HepG2 (cell line): ENCODE results near the gene DCUN1D2. TPM values are rescaled to one million over a fixed set of nuclear protein-coding genes. Genes with fewer than 3 reads are reported as not detected.

Experiments
- ATAC-seq: fragments of 200-7000 bp; cut with Tn5 transposase; 3 replicates; pipeline ENCODE4 v1.9.1; 2020; ENCODE audit warnings: mild to moderate bottlenecking, moderate library complexity
- BruUV-seq: library from RNA; stranded (reverse); fragments of 400-500 nt; replicated peaks from 2 replicates; lab custom pipeline; 2021; lab: Mats Ljungman, UMichigan
- CTCF ChIA-PET: fragments of 300-600 bp; formaldehyde crosslinking; extraction: SDS; loops from one replicate; lab custom pipeline; 2021; ENCODE audit warnings: low total read pairs, inconsistent platforms, low intra/inter-chr PET ratio; lab: Yijun Ruan, JAX
- POLR2A ChIA-PET: fragments of 350-600 bp; sonication (Branson Sonifier 250); formaldehyde crosslinking; loops from one replicate; lab custom pipeline; 2020; ENCODE audit warnings: antibody characterized with exemption, inconsistent platforms; lab: Yijun Ruan, JAX
- DNase-seq: peaks from one replicate; pipeline ENCODE4 v3.0.0-alpha.2; 2015; ENCODE audit warnings: low spot score
- FAIRE-seq: peaks from 3 replicates; lab custom pipeline; 2011; peaks lifted over from hg19 to GRCh38; lab: Jason Lieb, UNC
- H2AFZ ChIP-seq: one replicate; pipeline ENCODE4 v1.6.1; 2011; ENCODE audit warnings: low read length, inconsistent platforms
- H3K27ac ChIP-seq: fragments of 300-600 bp; 3 replicates; pipeline ENCODE4 v1.8.0; 2011; ENCODE audit warnings: mixed run types, mild to moderate bottlenecking, mixed read lengths, low read length, inconsistent platforms; ENCODE audit not compliant: insufficient read depth; ENCODE audit errors: extremely low read length
- H3K27me3 ChIP-seq, 2 experiments: fragments of 200-600 bp in 1 of 2; 2 replicates in 1 of 2; 3 replicates in 1 of 2; pipeline versions ENCODE4 v1.6.0 to v1.8.0; 2011; ENCODE audit warnings: low read length in 2 of 2, mild to moderate bottlenecking in 2 of 2, moderate library complexity in 2 of 2, inconsistent platforms in 1 of 2; ENCODE audit not compliant: insufficient read depth in 2 of 2, control insufficient read depth in 1 of 2
- H3K36me3 ChIP-seq, 2 experiments: fragments of 200-600 bp in 1 of 2; replicated peaks in 1 of 2; 2 replicates in 1 of 2; 3 replicates in 1 of 2; pipeline versions ENCODE4 v1.5.1 to v1.8.0; 2011; ENCODE audit warnings: low read length in 2 of 2, inconsistent platforms in 1 of 2; ENCODE audit not compliant: insufficient read depth in 2 of 2, control insufficient read depth in 1 of 2
- H3K4me1 ChIP-seq: 2 replicates; pipeline ENCODE4 v1.5.1; 2012; ENCODE audit warnings: low read length, inconsistent platforms; ENCODE audit not compliant: insufficient read depth
- H3K4me2 ChIP-seq: 2 replicates; pipeline ENCODE4 v1.6.0; 2011; ENCODE audit warnings: low read depth, low read length, inconsistent platforms
- H3K4me3 ChIP-seq, 3 experiments: fragments of 200-600 bp in 1 of 3; sonication (generic), shearing (Covaris generic) in 1 of 3; replicated peaks in 1 of 3; 2 replicates each; pipeline ENCODE4 v1.5.1; 2011 to 2016; ENCODE audit warnings: low read length in 3 of 3, inconsistent platforms in 2 of 3, low read depth in 2 of 3, mild to moderate bottlenecking in 2 of 3, control low read depth in 1 of 3, mixed read lengths in 1 of 3; ENCODE audit not compliant: insufficient read depth in 1 of 3
- H3K79me2 ChIP-seq: one replicate; pipeline ENCODE4 v1.6.1; 2011; ENCODE audit warnings: low read length, inconsistent platforms; ENCODE audit not compliant: insufficient read depth
- H3K9ac ChIP-seq: 2 replicates; pipeline ENCODE4 v1.6.0; 2011; ENCODE audit warnings: mild to moderate bottlenecking, low read depth, low read length, inconsistent platforms; ENCODE audit not compliant: insufficient read depth
- H3K9me3 ChIP-seq: 2 replicates; pipeline ENCODE4 v1.5.1; 2012; ENCODE audit warnings: mild to moderate bottlenecking, low read length
- H4K20me1 ChIP-seq: 2 replicates; pipeline ENCODE4 v1.6.0; 2011; ENCODE audit warnings: inconsistent platforms, mild to moderate bottlenecking, low read length, moderate library complexity; ENCODE audit not compliant: insufficient read depth
- ATF1 ChIP-seq: IDR thresholded peaks from 2 replicates; pipeline ENCODE4 v1.6.1; 2016; ENCODE audit warnings: mild to moderate bottlenecking, control low read depth
- KDM4B ChIP-seq: sonication (generic); formaldehyde crosslinking; IDR thresholded peaks from 2 replicates; pipeline ENCODE4 v1.4.0; 2020; ENCODE audit warnings: missing genetic modification reagents
- KMT2B ChIP-seq: IDR thresholded peaks from 2 replicates; pipeline ENCODE4 v1.6.1; 2016; ENCODE audit warnings: missing genetic modification reagents, missing compliant biosample characterization
- MAFF ChIP-seq: IDR thresholded peaks from 2 replicates; pipeline ENCODE4 v1.6.1; 2011; ENCODE audit warnings: low read depth, low read length, improper control_type of control experiment
- MATR3 ChIP-seq: sonication (generic); formaldehyde crosslinking; IDR thresholded peaks from 2 replicates; pipeline ENCODE4 v1.4.0; 2020; ENCODE audit warnings: missing genetic modification reagents
- MEF2D ChIP-seq: sonication (generic); formaldehyde crosslinking; IDR thresholded peaks from 2 replicates; pipeline ENCODE4 v1.5.1; 2020; ENCODE audit warnings: mild to moderate bottlenecking, missing genetic modification reagents
- NR2C2 ChIP-seq: sonication (generic); formaldehyde crosslinking; IDR thresholded peaks from 2 replicates; pipeline ENCODE4 v1.4.0; 2020; ENCODE audit warnings: missing genetic modification reagents, mild to moderate bottlenecking, moderate library complexity, borderline replicate concordance
- NR2F1 ChIP-seq, 2 experiments: fragments of 450-650 bp in 1 of 2; formaldehyde crosslinking in 1 of 2; IDR thresholded peaks; 2 replicates each; pipeline versions ENCODE4 v1.5.0 to v1.6.1; 2016 to 2020; ENCODE audit warnings: mild to moderate bottlenecking in 1 of 2, missing compliant biosample characterization in 1 of 2, missing genetic modification reagents in 1 of 2, moderate library complexity in 1 of 2
- SNRNP70 ChIP-seq: fragments of 200-400 bp; formaldehyde crosslinking; IDR thresholded peaks from 2 replicates; pipeline ENCODE4 v1.6.1; 2017; ENCODE audit warnings: mild to moderate bottlenecking, low read depth, low read length, moderate library complexity
- TSC22D2 ChIP-seq: sonication (generic); formaldehyde crosslinking; IDR thresholded peaks from 2 replicates; pipeline ENCODE4 v1.5.1; 2020; ENCODE audit warnings: missing genetic modification reagents, mild to moderate bottlenecking, borderline replicate concordance
- ZBTB39 ChIP-seq: sonication (generic); formaldehyde crosslinking; IDR thresholded peaks from 2 replicates; pipeline ENCODE4 v1.5.0; 2020; ENCODE audit warnings: missing genetic modification reagents
- WGBS: methylation state at CpG from one replicate; pipeline ENCODE4 v1.1.6; 2017; ENCODE audit warnings: low lambda C conversion rate; 5-methylcytosine and 5-hydroxymethylcytosine counted together
- in situ Hi-C: cut with HindIII; loops from 2 replicates; pipeline ENCODE4 v1.10.0; 2017; ENCODE audit warnings: low pct_unique_long_range_greater_than_20kb; ENCODE audit not compliant: extremely low pct_ligation_motif_present
- intact Hi-C: fragments of 100-400 bp; cut with micrococcal nuclease; formaldehyde crosslinking; loops from one replicate; pipeline ENCODE4 v1.10.0; 2022; ENCODE audit not compliant: unreplicated experiment
- polyA plus RNA-seq, 8 experiments: library from polyadenylated mRNA; depleted of rRNA in 3 of 8; stranded (reverse) in 7 of 8; unstranded in 1 of 8; fragments of >200 nt; fragmentation: Illumina TruSeq in 4 of 8; extraction: Trizol in 4 of 8; gene quantifications; 2 replicates each; pipeline versions ENCODE4 v1.2.1 to v1.2.3, GENCODE V29; 2011 to 2016; ENCODE audit warnings: low read depth in 4 of 8, missing spikeins in 1 of 8, mixed read lengths in 1 of 8; ENCODE audit not compliant: insufficient read depth in 1 of 8
- total RNA-seq, 5 experiments: library from RNA; depleted of rRNA; stranded (reverse); fragments of >200 nt; fragmentation: Illumina TruSeq; extraction: Trizol; gene quantifications; 2 replicates each; pipeline ENCODE4 v1.2.3, GENCODE V29; 2016; ENCODE audit warnings: low read depth in 1 of 5
- TF ChIP-seq, protein P1 (sequence below): IDR thresholded peaks from 2 replicates; pipeline ENCODE4 v1.6.1; 2016; ENCODE audit warnings: low read depth, missing genetic modification reagents, missing compliant biosample characterization
- TF ChIP-seq, protein P2 (sequence below): IDR thresholded peaks from 2 replicates; pipeline ENCODE4 v1.4.0; 2020; ENCODE audit warnings: mild to moderate bottlenecking, missing genetic modification reagents

Gene DCUN1D2
- total and polyA plus RNA-seq, 2 of the 13 experiments (the other 11 are each of a cell fraction or from before 2014, with no cell fraction given): 9.1 to 9.6 TPM

GRCh38 chr13:113528101-113528812 lies 37.7 kb upstream of the DCUN1D2 start:
- ChIA-PET CTCF (no interaction called here), POLR2A (no interaction called here)
- TF ChIP-seq SNRNP70: no peak
- TF ChIP-seq TSC22D2 (CRISPR knock-in tag): no peak
- no peak for TF ChIP-seq NR2C2 (CRISPR knock-in tag)
- no peak for TF ChIP-seq MEF2D (CRISPR knock-in tag)
- no peak for TF ChIP-seq MATR3 (CRISPR knock-in tag)
- TF ChIP-seq, protein P1, sequence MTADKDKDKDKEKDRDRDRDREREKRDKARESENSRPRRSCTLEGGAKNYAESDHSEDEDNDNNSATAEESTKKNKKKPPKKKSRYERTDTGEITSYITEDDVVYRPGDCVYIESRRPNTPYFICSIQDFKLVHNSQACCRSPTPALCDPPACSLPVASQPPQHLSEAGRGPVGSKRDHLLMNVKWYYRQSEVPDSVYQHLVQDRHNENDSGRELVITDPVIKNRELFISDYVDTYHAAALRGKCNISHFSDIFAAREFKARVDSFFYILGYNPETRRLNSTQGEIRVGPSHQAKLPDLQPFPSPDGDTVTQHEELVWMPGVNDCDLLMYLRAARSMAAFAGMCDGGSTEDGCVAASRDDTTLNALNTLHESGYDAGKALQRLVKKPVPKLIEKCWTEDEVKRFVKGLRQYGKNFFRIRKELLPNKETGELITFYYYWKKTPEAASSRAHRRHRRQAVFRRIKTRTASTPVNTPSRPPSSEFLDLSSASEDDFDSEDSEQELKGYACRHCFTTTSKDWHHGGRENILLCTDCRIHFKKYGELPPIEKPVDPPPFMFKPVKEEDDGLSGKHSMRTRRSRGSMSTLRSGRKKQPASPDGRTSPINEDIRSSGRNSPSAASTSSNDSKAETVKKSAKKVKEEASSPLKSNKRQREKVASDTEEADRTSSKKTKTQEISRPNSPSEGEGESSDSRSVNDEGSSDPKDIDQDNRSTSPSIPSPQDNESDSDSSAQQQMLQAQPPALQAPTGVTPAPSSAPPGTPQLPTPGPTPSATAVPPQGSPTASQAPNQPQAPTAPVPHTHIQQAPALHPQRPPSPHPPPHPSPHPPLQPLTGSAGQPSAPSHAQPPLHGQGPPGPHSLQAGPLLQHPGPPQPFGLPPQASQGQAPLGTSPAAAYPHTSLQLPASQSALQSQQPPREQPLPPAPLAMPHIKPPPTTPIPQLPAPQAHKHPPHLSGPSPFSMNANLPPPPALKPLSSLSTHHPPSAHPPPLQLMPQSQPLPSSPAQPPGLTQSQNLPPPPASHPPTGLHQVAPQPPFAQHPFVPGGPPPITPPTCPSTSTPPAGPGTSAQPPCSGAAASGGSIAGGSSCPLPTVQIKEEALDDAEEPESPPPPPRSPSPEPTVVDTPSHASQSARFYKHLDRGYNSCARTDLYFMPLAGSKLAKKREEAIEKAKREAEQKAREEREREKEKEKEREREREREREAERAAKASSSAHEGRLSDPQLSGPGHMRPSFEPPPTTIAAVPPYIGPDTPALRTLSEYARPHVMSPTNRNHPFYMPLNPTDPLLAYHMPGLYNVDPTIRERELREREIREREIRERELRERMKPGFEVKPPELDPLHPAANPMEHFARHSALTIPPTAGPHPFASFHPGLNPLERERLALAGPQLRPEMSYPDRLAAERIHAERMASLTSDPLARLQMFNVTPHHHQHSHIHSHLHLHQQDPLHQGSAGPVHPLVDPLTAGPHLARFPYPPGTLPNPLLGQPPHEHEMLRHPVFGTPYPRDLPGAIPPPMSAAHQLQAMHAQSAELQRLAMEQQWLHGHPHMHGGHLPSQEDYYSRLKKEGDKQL: no peak
- TF ChIP-seq KMT2B: no peak
- no peak for TF ChIP-seq NR2F1 (CRISPR knock-in tag; IDR thresholded peaks at IDR 0.05)
- TF ChIP-seq ATF1 (CRISPR knock-in tag): no peak
- TF ChIP-seq, protein P2, sequence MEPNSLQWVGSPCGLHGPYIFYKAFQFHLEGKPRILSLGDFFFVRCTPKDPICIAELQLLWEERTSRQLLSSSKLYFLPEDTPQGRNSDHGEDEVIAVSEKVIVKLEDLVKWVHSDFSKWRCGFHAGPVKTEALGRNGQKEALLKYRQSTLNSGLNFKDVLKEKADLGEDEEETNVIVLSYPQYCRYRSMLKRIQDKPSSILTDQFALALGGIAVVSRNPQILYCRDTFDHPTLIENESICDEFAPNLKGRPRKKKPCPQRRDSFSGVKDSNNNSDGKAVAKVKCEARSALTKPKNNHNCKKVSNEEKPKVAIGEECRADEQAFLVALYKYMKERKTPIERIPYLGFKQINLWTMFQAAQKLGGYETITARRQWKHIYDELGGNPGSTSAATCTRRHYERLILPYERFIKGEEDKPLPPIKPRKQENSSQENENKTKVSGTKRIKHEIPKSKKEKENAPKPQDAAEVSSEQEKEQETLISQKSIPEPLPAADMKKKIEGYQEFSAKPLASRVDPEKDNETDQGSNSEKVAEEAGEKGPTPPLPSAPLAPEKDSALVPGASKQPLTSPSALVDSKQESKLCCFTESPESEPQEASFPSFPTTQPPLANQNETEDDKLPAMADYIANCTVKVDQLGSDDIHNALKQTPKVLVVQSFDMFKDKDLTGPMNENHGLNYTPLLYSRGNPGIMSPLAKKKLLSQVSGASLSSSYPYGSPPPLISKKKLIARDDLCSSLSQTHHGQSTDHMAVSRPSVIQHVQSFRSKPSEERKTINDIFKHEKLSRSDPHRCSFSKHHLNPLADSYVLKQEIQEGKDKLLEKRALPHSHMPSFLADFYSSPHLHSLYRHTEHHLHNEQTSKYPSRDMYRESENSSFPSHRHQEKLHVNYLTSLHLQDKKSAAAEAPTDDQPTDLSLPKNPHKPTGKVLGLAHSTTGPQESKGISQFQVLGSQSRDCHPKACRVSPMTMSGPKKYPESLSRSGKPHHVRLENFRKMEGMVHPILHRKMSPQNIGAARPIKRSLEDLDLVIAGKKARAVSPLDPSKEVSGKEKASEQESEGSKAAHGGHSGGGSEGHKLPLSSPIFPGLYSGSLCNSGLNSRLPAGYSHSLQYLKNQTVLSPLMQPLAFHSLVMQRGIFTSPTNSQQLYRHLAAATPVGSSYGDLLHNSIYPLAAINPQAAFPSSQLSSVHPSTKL: no peak
- no peak for TF ChIP-seq MAFF
- no peak for TF ChIP-seq KDM4B (CRISPR knock-in tag)
- no peak for TF ChIP-seq ZBTB39 (CRISPR knock-in tag)

More at GRCh38 chr13:113528101-113528812, 37.7 kb upstream of the DCUN1D2 start:
- Histone ChIP-seq H3K4me3 (no peak overlapping the region), H3K79me2 (no peaks in the 10 kb centered on the region), H3K27me3 (no peaks in the 10 kb centered on the region), H2AFZ (no peak overlapping the region), H3K4me1 (no peaks in the 10 kb centered on the region), H3K9me3 (no peaks in the 10 kb centered on the region), H3K9ac (no peak overlapping the region), H3K36me3 (peaks cover 11 to 48% of the 10 kb centered on the region in 2 experiments; a peak in 4 of 5 replicates), H4K20me1 (no peaks in the 10 kb centered on the region), H3K4me2 (no peak overlapping the region), H3K27ac (no peak overlapping the region)
- intact Hi-C loops: no loop called here
- ATAC-seq: no peak
- in situ Hi-C loops: no loop called here
- no TSS peak for BruUV-seq
- FAIRE-seq: no peak
- WGBS: 98% methylated on average over 18 of the region's 18 CpGs
- no peak for DNase-seq
